ENCODE results near the gene TBC1D14.

TBC1D14 gene

GRCh38 chr4:7009564-7009963, 99.9 kb downstream of the TBC1D14 start:
- Histone ChIP-seq H3K27me3 (replicated peaks) (no peaks in the 10 kb centered on the region), H3K36me3 (replicated peaks) (peaks cover 20% of the 10 kb centered on the region), H3K27ac (no peak overlapping the region), H3K4me3 (ENCODE audit: low read depth, low read length) (no peak overlapping the region)
- no peak for DNase-seq
- in situ Hi-C loops (cut with HindIII; ENCODE audit: low pct_ligation_motif_present, low sequenced_read_pairs): no loop called here
- no peak for TF ChIP-seq CTCF (IDR thresholded peaks at IDR 0.05; ENCODE audit: low read depth, low read length, missing control alignments)

- peaks cover 15% of the 10 kb centered on the region for H3K36me3 ChIP-seq (replicated peaks)
- no peaks in the 10 kb centered on the region for H3K27me3 ChIP-seq (replicated peaks)
- no peak overlapping the region for H3K27ac ChIP-seq
- no peak for TF ChIP-seq CTCF (IDR thresholded peaks at IDR 0.05; ENCODE audit: low read depth, low read length, missing control alignments)
- no peak overlapping the region for H3K4me3 ChIP-seq (ENCODE audit: low read depth, low read length)
- no peak for DNase-seq
- in situ Hi-C loops (cut with HindIII; ENCODE audit: low pct_ligation_motif_present, low sequenced_read_pairs): no loop called here
Measured at GRCh38 chr4:7013175-7013574, 103.5 kb downstream of the TBC1D14 start.

GRCh38 chr4:7014815-7015214, 105.2 kb downstream of the TBC1D14 start:
- in situ Hi-C loops (cut with HindIII; ENCODE audit: low pct_ligation_motif_present, low sequenced_read_pairs): no loop called here
- H3K36me3 ChIP-seq (replicated peaks): peaks cover 8% of the 10 kb centered on the region
- H3K4me3 ChIP-seq (ENCODE audit: low read depth, low read length): no peak overlapping the region
- no peak for DNase-seq
- H3K27me3 ChIP-seq (replicated peaks): no peaks in the 10 kb centered on the region
- no peak overlapping the region for H3K27ac ChIP-seq
- TF ChIP-seq CTCF (IDR thresholded peaks at IDR 0.05; ENCODE audit: low read depth, low read length, missing control alignments): no peak

GRCh38 chr4:7015383-7016035, 105.9 kb downstream of the TBC1D14 start:
- in situ Hi-C loops (cut with HindIII; ENCODE audit: low pct_ligation_motif_present, low sequenced_read_pairs): no loop called here
- DNase-seq: peak; percentile 15
- Histone ChIP-seq H3K36me3 (replicated peaks) (peaks cover 7% of the 10 kb centered on the region), H3K4me3 (ENCODE audit: low read depth, low read length) (no peak overlapping the region), H3K27me3 (replicated peaks) (no peaks in the 10 kb centered on the region), H3K27ac (no peak overlapping the region)
- TF ChIP-seq CTCF (IDR thresholded peaks at IDR 0.05; ENCODE audit: low read depth, low read length, missing control alignments): no peak

- peaks cover 2% of the 10 kb centered on the region for H3K36me3 ChIP-seq (replicated peaks)
- H3K27ac ChIP-seq: no peak overlapping the region
- DNase-seq: no peak
- no peaks in the 10 kb centered on the region for H3K27me3 ChIP-seq (replicated peaks)
- no peak overlapping the region for H3K4me3 ChIP-seq (ENCODE audit: low read depth, low read length)
- TF ChIP-seq CTCF (IDR thresholded peaks at IDR 0.05; ENCODE audit: low read depth, low read length, missing control alignments): no peak
- in situ Hi-C loops (cut with HindIII; ENCODE audit: low pct_ligation_motif_present, low sequenced_read_pairs): no loop called here
Measured at GRCh38 chr4:7016086-7016485, 106.5 kb downstream of the TBC1D14 start.

- Histone ChIP-seq H3K27ac (no peak overlapping the region), H3K4me3 (ENCODE audit: low read depth, low read length) (no peak overlapping the region), H3K27me3 (replicated peaks) (no peaks in the 10 kb centered on the region), H3K36me3 (replicated peaks) (peaks cover 2% of the 10 kb centered on the region)
- TF ChIP-seq CTCF (IDR thresholded peaks at IDR 0.05; ENCODE audit: low read depth, low read length, missing control alignments): no peak
- no peak for DNase-seq
- in situ Hi-C loops (cut with HindIII; ENCODE audit: low pct_ligation_motif_present, low sequenced_read_pairs): no loop called here
Measured at GRCh38 chr4:7016512-7016911, 106.9 kb downstream of the TBC1D14 start.
